A673 (cell line): ENCODE data around the gene TCHP. TPM values are rescaled to one million over a fixed set of nuclear protein-coding genes. Genes with fewer than 3 reads are reported as not detected.
A peak's percentile ranks its signal among the peaks of the same experiment; 100 is the strongest.
"Not testable (repeated sequence)": the region's sequence is repeated elsewhere in the genome, so short reads cannot be mapped to it uniquely, and the experiment has no call there.

Experiments
- BruUV-seq: library from RNA; stranded (reverse); fragments of 400-500 nt; replicated peaks from 2 replicates; lab custom pipeline; 2021; lab: Mats Ljungman, UMichigan
- CTCF ChIA-PET: fragments of 300-600 bp; sonication (Branson Sonifier 250); formaldehyde crosslinking; loops from one replicate; lab custom pipeline; 2022; ENCODE audit warnings: antibody characterized with exemption; lab: Charles Lee
- POLR2A ChIA-PET: fragments of 300-600 bp; sonication (Branson Sonifier 250); formaldehyde crosslinking; loops from one replicate; lab custom pipeline; 2022; ENCODE audit warnings: antibody characterized with exemption; ENCODE audit not compliant: low non-redundant PET; lab: Charles Lee
- DNase-seq: peaks from one replicate; pipeline ENCODE4 v3.0.0-alpha.2; 2015; ENCODE audit warnings: low spot score
- H3K27ac ChIP-seq: fragments of 200-600 bp; sonication (generic); 2 replicates; pipeline ENCODE4 v1.5.1; 2016; ENCODE audit warnings: mixed run types, low read depth, mild to moderate bottlenecking, mixed read lengths, antibody characterized with exemption, low read length; ENCODE audit not compliant: poor library complexity, severe bottlenecking
- H3K27me3 ChIP-seq: fragments of 200-600 bp; sonication (generic); replicated peaks from 2 replicates; pipeline ENCODE4 v1.6.1; 2017; ENCODE audit warnings: mixed run types, low read depth, mild to moderate bottlenecking, mixed read lengths, antibody characterized with exemption, low read length; ENCODE audit not compliant: insufficient read depth, poor library complexity
- H3K36me3 ChIP-seq: fragments of 200-600 bp; sonication (generic); 2 replicates; pipeline ENCODE4 v1.6.1; 2016; ENCODE audit warnings: mixed run types, mild to moderate bottlenecking, mixed read lengths, antibody characterized with exemption, low read length; ENCODE audit not compliant: insufficient read depth, poor library complexity, severe bottlenecking
- H3K4me1 ChIP-seq: fragments of 200-600 bp; sonication (generic); 2 replicates; pipeline ENCODE4 v1.6.1; 2017; ENCODE audit warnings: mixed run types, mild to moderate bottlenecking, mixed read lengths, antibody characterized with exemption, low read length; ENCODE audit not compliant: insufficient read depth, poor library complexity, severe bottlenecking
- H3K4me3 ChIP-seq: fragments of 200-600 bp; sonication (generic); 2 replicates; pipeline ENCODE4 v1.5.1; 2016; ENCODE audit warnings: low read depth, mixed run types, mild to moderate bottlenecking, mixed read lengths, low read length; ENCODE audit not compliant: poor library complexity, severe bottlenecking
- H3K9me3 ChIP-seq: fragments of 200-600 bp; sonication (generic); 2 replicates; pipeline ENCODE4 v1.6.1; 2016; ENCODE audit warnings: mixed run types, low read depth, mild to moderate bottlenecking, mixed read lengths, antibody characterized with exemption, low read length; ENCODE audit not compliant: poor library complexity, severe bottlenecking
- CTCF ChIP-seq: fragments of 300-800, 200-600 bp; sonication (generic); conservative IDR thresholded peaks from 2 replicates; pipeline ENCODE4 v1.5.1; 2017; ENCODE audit warnings: low read depth, mild to moderate bottlenecking, antibody characterized with exemption, low read length, moderate library complexity, mixed read lengths
- EZH2 ChIP-seq: fragments of 200-600 bp; sonication (generic); IDR thresholded peaks from 2 replicates; pipeline ENCODE4 v1.6.1; 2017; ENCODE audit warnings: borderline replicate concordance, low read depth, mild to moderate bottlenecking, mixed read lengths, antibody characterized with exemption, low read length; ENCODE audit not compliant: poor library complexity, severe bottlenecking
- intact Hi-C: fragments of 100-400 bp; cut with micrococcal nuclease; formaldehyde crosslinking; loops from one replicate; pipeline ENCODE4 v1.10.0; 2022; ENCODE audit not compliant: unreplicated experiment
- total RNA-seq: library from RNA; stranded (reverse); gene quantifications from 2 replicates; pipeline ENCODE4 v1.2.3, GENCODE V29; 2021

TCHP gene
- total RNA-seq, 1 experiment from 2014 or later: 40.4 TPM

- peaks cover 6% of the 10 kb centered on the region for H3K4me1 ChIP-seq
- H3K27ac ChIP-seq: no peak overlapping the region
- no peak overlapping the region for H3K4me3 ChIP-seq
- intact Hi-C loops: no loop called here
- H3K27me3 ChIP-seq: no peaks in the 10 kb centered on the region
- TF ChIP-seq CTCF: no peak
- TF ChIP-seq EZH2: no peak
- H3K36me3 ChIP-seq: no peaks in the 10 kb centered on the region
- H3K9me3 ChIP-seq: no peaks in the 10 kb centered on the region
- no peak for DNase-seq
- BruUV-seq: no TSS peak
- POLR2A ChIA-PET: no interaction called here
- CTCF ChIA-PET: no interaction called here
Measured at GRCh38 chr12:109894939-109895338, 5.1 kb upstream of the TCHP start.

- no TSS peak for BruUV-seq
- intact Hi-C loops: no loop called here
- Histone ChIP-seq H3K9me3 (no peaks in the 10 kb centered on the region), H3K4me1 (peaks cover 6% of the 10 kb centered on the region), H3K27me3 (no peaks in the 10 kb centered on the region), H3K36me3 (no peaks in the 10 kb centered on the region), H3K27ac (no peak overlapping the region), H3K4me3 (no peak overlapping the region)
- POLR2A ChIA-PET: no interaction called here
- TF ChIP-seq EZH2: no peak
- TF ChIP-seq CTCF: no peak
- DNase-seq: no peak
- CTCF ChIA-PET: no interaction called here
Measured at GRCh38 chr12:109896188-109896587, 3.9 kb upstream of the TCHP start.

- CTCF ChIA-PET: no interaction called here
- no peak for DNase-seq
- TF ChIP-seq EZH2 (no peak), CTCF (no peak)
- no TSS peak for BruUV-seq
- POLR2A ChIA-PET: no interaction called here
- peaks cover 6% of the 10 kb centered on the region for H3K4me1 ChIP-seq
- intact Hi-C loops: no loop called here
- H3K27ac ChIP-seq: no peak overlapping the region
- H3K4me3 ChIP-seq: no peak overlapping the region
- no peaks in the 10 kb centered on the region for H3K27me3 ChIP-seq
- H3K36me3 ChIP-seq: no peaks in the 10 kb centered on the region
- no peaks in the 10 kb centered on the region for H3K9me3 ChIP-seq
Measured at GRCh38 chr12:109897029-109897428, 3.0 kb upstream of the TCHP start.

- H3K9me3 ChIP-seq, intact Hi-C loops, POLR2A ChIA-PET, DNase-seq, BruUV-seq, H3K4me1 ChIP-seq, CTCF ChIA-PET, H3K27me3 ChIP-seq: not testable (repeated sequence)
- Histone ChIP-seq H3K36me3 (peaks cover 16% of the 10 kb centered on the region), H3K4me3 (peak overlapping the region; percentile 67), H3K27ac (peak overlapping the region; percentile 86)
Measured at GRCh38 chr12:109899345-109899744, 729 bp upstream of the TCHP start.
